GM19035 (cell line): ENCODE measurements around the gene TMEM143.
"Not testable (repeated sequence)": the region's sequence is repeated elsewhere in the genome, so short reads cannot be mapped to it uniquely, and the experiment has no call there.

Source experiments
- ATAC-seq: cut with Tn5 transposase; IDR thresholded peaks from one replicate; pipeline ENCODE4 v1.9.1; 2021; ENCODE audit not compliant: unreplicated experiment

TMEM143 gene

DNA sequence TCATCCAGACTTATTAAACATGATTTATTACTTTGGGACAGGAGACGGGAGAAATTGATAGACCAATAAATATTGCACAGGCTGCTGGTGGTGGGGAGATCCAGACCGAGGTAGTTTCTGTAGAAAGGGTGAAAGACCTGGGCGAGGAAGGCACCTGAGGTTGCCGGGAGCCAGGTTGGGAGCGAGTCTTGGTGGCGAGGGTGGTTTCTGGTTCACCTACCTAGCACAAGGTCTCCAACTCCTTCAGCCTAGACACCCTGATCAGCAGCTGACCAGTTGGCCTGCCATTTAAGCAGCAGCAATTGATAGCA, 31.4 kb downstream of the TMEM143 start:
- ATAC-seq, result no peak

DNA sequence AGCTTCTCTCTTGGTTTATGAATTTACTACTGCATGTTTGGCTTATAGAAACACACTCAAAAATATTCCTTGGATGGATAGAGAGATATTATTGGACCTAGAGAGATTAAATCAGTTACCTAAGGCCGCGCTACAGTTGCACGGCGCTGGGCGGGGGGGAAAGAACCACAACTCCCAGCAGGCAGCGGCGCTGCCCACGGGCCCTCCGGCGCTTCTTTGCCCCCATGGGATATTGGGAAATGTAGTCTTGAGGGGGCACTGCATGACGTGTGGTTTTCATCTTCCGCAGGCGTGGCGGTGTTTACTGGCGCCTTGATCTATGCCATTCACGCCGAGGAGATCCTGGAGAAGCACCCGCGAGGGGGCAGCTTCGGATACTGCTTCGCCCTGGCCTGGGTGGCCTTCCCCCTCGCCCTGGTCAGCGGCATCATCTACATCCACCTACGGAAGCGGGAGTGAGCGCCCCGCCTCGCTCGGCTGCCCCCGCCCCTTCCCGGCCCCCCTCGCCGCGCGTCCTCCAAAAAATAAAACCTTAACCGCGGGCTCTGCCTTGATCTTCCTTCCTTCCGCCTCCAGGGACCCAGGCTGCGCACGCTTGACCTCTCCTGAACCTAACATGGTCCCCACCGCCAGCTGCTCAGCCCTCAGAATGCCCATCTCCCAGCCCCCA, 33.6 kb downstream of the TMEM143 start:
- peak; percentile 23 for ATAC-seq

DNA sequence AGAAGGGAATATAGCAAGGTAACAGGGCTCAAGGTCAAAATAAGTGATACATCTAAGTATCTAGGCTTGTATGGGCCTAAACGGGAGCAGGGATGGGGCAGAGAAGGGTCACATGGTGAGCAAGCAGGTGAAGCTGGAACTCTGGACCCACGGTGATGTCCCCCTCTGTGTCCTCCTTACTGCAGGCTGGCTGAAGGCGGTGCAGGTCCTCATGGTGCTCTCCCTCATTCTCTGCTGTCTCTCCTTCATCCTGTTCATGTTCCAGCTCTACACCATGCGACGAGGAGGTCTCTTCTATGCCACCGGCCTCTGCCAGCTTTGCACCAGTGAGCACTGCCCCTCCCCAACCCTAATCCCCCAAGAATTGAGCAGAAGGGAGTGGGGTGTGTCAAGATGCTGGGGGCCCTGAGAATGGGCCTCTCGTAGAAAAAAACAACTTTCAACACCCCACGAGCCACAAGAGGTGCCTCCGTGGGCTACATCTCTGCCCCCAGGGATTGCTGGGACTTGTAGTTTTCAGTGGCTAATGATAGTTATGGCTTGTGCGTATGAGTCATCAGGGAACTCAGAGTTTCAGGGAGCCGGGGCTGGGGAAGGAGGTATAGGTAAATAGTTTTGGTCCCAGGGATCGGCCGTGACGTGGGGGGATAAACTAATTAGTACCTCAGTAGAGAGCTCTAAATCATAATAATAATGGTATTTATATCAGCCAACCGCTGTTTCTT, 34.4 kb downstream of the TMEM143 start:
- no peak for ATAC-seq

GRCh38 chr19:48325265-48325910, 38.4 kb downstream of the TMEM143 start, which contains the start of gene EMP3:
TSS of gene EMP3 (plus strand) at chr19:48325552. CDS start at chr19:48326845, 1,293 bp downstream.
- ATAC-seq, result no peak

- ATAC-seq, result peak; percentile 69
These were observed 41.8 kb downstream of the TMEM143 start for GRCh38 chr19:48321622-48322591.

DNA sequence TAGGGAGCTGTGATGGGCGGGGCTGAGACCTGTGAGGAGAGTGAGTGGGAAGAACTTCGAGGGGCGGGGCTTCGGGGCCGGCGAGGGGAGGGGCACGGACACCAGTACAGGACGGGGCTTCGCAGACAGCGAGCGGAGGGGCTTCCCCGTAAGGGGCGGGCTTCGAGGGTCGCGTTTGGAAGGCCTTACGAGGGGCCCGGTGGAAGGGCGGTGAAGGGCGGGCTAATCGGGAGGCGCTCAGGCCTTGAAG, 42.4 kb downstream of the TMEM143 start:
- peak; percentile 45 for ATAC-seq

GRCh38 chr19:48319647-48320541, 43.8 kb downstream of the TMEM143 start:
- no peak for ATAC-seq

DNA sequence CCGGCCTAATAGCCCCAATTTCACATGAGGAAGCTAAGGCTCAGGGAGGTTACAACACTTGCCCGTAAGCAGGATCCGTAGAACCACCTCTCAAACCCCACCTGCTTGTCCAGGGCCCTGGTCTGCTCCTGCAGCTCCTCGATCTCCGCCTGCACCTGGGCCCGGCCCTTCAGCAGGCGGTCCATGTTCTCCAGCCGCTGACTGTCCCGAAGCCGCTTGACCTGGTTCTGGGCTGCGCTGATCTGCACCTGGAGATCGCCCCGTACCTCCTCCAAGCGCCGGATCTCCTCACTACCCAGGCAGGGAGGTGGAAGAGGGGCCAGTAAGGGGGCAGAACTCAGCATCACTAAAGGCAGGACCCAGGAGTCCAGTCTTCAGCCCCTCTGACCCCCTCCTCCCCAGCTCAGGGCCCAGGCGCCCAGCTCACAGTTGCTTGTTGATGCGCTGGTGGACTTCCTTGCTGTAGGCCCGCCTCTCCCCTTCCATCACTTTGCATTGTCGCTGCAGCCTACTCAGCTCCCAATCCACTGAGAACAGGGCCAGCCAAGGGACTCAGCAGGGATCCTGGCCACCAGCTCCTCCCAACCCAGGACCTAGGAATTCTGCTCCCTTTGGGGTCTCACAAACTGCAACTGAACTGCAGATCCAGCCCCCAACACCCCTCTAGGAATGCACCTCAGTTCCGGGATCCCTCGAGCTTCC, 45.3 kb downstream of the TMEM143 start:
- no peak for ATAC-seq

- not testable (repeated sequence) for ATAC-seq
These were observed 46.1 kb downstream of the TMEM143 start for GRCh38 chr19:48317708-48317960.

DNA sequence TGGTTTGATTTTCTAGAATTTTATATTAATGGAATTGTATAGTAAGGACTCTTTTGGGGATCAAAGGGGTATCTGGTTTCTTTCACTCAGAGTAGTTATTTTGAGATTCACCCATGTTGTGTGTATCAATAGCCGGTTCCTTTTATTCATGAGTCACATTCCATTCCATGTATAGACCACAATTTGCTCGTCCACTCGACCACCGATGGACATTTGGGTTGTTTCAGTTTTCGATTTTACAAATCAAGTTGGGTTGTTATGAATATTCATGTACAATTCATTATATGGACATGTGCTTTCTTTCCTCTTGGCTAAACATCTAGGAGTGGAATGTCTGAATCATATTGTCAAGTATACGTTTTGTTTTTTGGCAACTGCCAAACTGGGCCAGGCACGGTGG, 48.0 kb downstream of the TMEM143 start:
- ATAC-seq, result no peak

DNA sequence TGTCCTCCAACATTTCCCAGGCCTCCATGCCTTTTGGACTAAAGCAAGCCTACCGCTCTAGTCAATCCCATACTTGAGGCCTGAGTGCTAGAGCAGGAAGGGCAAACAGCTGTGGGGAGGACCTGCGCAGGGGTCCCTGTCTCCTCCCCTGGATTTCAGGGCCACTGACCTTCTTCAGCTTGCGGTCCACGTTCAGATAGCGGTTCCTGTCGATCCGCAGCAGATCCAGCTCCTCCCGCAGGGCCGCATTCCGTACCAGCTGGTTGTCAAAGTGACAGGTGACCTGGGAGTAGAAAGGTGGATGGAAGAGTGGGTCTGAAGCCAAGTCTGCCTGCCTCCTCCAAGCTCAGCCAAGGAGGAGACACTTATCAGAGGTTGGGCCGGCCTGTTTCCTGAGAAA, 52.4 kb downstream of the TMEM143 start:
- ATAC-seq, result no peak

GRCh38 chr19:48310227-48310626, 53.5 kb downstream of the TMEM143 start:
- ATAC-seq, result no peak

DNA sequence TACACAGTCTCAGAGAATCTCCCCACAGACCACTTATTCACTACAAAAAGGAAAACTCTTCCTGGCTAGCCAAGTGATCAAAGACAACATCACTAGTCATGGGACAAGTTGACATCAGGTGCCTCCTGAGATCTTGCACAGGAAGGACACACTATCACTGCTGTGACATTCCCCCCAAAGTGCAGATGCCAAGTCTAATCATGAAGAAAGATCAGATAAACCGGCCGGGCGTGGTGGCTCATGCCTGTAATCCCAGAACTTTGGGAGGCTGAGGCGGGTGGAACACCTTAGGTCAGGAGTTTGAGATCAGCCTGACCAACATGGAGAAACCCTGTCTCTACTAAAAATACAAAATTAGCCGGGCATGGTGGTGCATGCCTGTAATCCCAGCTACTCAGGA, 54.0 kb downstream of the TMEM143 start:
- not testable (repeated sequence) for ATAC-seq

DNA sequence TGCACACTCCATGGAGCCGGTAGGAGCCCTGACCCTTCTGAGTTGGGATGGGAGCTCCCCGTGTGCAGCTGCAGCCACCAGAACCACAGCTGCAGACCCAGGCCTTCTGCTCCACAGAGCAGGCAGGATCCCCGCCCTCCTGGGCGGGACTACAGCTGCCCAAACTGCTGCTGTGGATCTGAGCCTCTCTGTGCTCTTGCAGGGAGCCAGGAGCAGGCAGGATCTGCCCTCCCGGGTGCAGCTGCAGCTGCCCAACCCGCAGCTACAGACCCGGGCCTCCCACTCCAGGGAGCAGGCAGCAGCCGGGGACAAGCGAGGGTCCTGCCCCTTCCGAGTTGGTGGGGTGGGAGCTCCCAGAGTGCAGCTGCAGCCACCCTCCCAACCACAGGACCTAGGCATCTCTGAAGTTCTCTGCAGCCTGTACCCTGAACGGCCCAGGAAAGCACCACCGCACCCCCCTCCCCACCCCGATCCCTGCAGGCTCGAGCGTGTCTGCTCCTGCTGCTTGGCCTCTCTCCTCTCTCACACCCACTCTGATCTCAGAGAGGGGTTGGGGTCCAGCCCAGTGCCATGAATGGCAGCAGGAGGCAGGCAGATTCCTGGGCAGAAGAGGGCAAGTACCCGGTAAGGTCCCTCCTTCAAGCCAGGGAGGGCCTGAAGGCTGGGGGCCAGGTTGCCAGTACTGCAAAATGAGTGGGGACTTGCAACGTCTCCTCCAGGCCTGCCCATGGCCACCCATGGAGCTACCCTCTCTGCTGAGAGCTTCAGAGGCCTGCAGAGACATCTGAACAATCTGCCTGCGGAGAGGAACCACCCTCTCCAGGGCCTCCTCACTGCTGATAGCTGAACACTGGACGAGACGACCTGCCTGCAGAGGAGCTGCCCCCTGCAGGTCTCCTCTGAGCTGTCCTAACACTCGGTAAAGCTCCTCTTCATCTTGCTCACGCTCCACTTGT, 54.8 kb downstream of the TMEM143 start:
- no peak for ATAC-seq

GRCh38 chr19:48303866-48304265, 59.9 kb downstream of the TMEM143 start:
- no peak for ATAC-seq

DNA sequence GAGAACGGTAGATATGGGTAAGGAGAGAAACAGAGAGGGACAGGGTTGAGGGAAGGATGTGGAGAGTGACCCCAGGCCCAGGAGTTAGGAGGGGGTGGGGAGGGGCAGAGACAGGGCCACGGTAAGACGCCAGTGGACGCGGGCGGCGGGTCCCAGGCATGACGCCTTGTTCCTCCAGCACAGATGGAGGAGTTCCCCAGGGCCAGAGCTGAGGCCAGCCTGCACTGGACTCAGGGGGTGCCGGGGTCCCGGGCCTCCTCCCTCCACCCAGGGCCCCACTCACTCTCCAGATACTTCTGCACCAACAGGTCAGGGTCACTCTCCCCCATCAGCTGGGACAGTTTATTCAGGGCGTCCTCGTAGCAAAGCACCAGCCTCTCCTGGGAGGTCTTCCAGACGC, 60.4 kb downstream of the TMEM143 start:
- ATAC-seq, result no peak

GRCh38 chr19:48302600-48302959, 61.2 kb downstream of the TMEM143 start:
- ATAC-seq, result no peak

- no peak for ATAC-seq
These were observed 61.7 kb downstream of the TMEM143 start for GRCh38 chr19:48301886-48302599.
